IPS DF 4.7 (cell line): ENCODE results near the gene LRSAM1.

Experiments used
- DNase-seq: peaks from one replicate; pipeline ENCODE4 v3.0.0-alpha.2; 2013; ENCODE audit warnings: low spot score; ENCODE audit errors: extremely low read depth

The LRSAM1 gene

DNA sequence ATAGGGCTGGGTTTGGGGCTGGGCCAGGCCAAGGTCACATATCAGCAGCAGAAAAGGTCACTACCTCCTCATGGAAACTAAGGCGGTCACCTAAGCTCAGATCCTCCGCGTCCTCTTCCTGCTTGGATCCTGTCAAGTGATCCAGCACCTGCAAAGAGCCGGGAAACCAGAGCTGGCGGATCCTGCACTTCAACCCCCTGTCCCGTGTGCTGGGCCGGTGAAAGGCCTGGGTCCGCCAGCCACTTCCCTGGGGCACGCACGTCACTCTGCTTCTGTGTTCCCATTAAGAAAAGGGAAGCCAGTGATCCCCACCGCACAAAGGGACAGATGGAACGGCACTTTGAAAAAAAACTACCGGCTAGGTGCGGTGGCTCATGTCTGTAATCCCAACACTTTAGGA, 99.4 kb downstream of the LRSAM1 start:
- no peak for DNase-seq
